Measurements from ENCODE around the gene HELZ2.

Gene HELZ2

DNA sequence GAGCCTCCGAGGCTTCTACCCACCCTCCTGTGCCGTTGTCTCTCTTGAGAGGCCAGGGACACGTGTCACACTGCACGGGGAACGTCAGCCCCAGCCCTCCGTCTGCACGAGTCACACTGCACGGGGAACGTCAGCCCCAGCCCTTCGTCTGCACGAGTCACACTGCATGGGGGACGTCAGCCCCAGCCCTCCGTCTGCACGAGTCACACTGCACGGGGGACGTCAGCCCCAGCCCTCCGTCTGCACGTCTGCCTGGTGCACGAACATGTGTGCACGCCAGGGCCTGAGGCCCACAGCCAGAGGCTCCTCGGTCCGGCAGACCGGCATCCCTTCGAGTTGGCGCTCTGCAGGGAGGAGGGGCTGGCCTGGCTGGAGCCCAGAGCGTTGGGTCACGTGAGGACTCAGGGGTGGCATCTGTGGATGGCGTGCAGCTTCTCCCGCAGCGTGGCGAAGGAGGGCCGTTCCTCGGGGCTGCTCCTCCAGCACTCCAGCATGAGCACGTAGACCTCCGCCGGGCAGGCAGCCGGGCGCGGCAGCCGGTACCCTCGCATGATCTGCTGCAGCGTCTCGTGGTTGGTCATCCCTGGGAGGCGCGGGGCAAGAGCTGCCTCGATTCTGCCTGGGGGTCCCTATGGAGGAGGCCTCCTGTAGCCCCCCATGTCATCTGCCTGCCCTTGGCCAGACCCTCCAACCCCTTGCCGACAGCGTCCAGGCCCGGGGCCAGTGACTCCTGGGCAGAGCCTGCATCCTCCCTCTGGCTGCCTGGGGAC lies 33.4 kb downstream of the HELZ2 start:
- no peak for DNase-seq (ENCODE audit: low read depth in 2 of 2)

DNA sequence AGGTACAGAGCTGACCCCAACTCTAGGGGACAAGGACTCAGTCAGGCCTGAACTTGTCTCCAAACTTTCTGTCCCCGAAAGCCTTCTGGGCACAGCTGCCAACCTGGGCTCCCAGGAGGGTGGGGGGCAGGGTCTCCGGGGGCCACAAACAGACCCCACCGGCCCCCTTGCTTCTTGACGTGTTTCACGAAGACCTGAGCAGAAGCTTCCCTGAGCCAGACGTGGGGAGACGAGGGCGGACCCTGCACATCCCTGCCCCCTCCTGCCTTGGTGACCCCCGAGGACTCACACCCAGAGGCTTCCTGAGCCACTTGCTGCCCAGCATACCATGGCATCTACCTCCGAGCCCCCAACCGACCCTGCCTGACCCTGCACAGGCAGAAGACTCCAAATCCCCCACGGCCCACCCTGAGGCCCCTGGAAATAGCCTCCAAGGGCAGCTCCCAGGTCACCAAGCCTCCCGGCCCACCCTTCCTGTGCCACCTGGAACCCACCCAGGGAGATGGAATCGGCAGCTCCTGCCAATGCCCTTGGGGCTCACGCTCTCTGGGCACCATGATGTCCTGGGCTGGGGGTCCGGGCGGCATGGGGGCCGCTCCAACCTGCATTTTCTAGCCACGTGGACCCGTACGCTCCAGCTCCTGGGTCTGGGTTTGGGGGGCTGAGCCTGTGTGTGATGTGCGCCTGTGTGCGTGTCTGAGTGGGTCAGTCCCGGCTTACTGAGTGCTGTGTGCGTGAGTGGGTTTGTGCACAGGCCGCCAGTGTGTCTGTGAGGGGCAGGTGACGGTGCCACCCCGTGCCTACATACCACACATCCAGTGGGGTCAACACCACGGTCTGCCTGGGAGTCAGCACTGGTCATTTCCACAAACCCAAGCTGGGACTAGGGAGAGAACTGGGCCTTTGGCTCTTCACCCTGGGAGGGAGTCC lies 34.3 kb downstream of the HELZ2 start:
- DNase-seq (ENCODE audit: low read depth in 2 of 2) = no peak

DNA sequence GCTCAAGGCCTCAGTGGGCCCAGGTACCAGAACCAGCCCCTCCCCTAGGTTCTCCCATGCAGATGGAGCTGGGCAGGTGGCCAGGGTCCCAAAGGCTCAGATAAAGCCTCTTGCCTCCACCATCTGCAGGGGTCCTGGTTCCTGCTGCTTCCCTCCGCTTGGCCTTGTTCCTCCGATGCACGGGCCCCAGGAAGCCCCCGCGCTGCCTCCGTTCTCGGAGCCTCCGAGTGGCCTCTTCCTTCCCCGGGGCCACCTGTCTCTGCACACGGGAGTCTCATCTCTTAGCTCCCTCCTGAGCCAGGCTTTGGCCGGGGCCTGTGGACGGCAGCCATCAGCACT lies 35.0 kb downstream of the HELZ2 start:
- no peak for DNase-seq (ENCODE audit: low read depth in 2 of 2)

DNA sequence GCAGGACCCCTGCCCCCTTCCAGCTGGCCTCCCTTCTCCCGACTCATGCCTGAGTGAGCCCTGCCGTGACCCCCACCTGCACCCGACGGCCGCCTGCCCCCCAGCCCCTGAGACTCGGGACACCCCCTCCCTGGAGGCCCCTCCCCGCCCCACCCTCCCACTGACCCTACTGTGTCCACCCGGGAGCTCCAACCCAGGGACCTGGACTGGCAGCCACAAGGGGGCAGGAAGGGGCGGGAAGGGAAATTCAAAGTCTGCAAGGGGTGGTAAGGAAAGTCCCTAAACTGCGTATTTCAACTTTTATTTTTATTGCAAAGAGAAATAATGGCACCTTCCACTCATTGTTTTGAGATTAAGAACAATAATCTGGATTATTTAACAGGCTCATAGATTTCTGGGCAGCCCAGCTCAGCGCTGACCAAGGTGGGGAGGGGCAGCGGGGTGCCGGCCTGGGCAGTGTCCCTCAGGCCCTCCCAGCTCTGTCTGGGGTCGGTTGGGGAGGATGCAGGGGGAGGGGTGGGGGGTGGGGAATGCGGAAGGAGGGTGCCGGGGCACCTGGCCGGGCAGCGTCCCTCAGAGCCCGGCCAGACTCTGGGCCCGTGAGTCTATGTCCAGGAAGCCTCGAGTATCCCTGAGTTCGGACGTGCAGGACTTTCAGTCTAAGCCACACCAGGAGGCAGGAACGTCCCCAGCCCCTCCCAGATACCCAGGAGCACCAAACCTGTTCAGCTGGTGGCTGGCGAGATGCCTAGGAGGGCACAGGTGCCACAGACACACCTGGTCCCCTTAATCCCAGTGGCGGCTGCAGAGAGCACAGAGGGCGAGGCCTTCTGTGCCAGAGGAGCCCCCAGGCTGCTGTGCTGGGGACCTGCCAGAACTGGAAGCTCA lies 35.6 kb downstream of the HELZ2 start:
- no peak for DNase-seq (ENCODE audit: low read depth in 2 of 2)

DNA sequence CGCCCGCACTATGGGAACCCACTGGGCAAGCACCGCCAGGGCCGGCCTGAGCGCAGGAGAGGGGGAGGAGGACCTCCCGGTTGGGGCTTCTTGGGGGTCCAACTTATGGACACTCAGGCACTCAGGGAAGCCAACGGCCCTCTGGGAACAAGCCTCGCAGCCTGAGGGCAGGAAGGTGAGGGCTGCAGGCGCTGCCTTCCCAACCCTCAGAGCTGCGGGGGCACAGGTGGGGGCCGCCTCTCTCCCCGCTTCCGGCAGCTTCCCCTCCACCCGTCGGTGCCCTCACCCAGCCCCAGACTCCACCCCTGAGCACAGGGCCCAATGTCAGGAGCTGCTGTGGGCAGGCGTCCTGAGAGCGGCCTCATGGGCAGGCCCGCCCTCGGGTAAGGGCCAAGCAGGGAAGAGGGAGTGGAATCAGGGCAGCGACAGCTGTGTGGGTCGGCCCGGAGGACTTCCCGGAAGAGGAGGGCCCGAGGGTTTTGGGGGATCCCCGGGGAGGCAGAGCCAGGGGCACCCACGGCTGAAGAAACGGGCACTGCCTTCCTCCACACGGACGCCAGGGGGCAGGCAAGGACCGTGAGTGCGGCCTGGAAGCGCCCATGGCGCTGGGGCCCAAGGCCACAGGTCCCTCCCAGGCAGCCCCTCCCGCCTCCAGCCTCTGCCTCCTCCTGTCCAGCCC lies 36.4 kb downstream of the HELZ2 start:
- peak; percentile 30 to 37 for DNase-seq (ENCODE audit: low read depth in 2 of 2)

DNA sequence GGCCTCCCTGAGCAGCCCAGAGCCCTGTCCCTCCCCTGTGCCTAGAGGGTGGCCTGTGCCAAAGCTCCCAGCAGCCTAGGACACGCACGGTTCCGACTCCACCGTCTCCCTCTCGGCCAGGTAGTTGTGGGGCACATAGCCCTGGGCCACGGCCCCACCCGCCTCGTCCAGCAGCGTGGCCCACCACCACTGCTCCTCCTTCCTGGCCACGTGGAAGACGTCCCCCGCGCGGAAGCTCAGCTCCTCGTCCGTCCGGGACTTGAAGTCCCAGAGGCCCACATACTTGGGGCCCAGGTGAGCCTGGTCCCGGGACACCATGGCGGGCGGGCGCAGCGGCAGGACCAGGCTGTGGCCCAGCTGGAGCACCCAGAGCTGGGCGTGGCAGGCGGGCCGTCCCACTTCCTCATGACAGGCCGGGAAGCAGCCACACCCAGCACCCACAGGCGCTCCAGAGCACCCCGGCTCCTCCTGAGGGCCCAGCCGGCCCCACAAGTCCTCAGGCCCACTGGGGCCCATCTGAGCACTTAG lies 37.0 kb downstream of the HELZ2 start, which contains the start of gene PTK6:
Gene PTK6, minus strand, starts transcription at position 380 of the 528 bp plus-strand sequence. Its CDS starts 62 bp downstream, at position 318.
- no peak for DNase-seq (ENCODE audit: low read depth in 2 of 2)

DNA sequence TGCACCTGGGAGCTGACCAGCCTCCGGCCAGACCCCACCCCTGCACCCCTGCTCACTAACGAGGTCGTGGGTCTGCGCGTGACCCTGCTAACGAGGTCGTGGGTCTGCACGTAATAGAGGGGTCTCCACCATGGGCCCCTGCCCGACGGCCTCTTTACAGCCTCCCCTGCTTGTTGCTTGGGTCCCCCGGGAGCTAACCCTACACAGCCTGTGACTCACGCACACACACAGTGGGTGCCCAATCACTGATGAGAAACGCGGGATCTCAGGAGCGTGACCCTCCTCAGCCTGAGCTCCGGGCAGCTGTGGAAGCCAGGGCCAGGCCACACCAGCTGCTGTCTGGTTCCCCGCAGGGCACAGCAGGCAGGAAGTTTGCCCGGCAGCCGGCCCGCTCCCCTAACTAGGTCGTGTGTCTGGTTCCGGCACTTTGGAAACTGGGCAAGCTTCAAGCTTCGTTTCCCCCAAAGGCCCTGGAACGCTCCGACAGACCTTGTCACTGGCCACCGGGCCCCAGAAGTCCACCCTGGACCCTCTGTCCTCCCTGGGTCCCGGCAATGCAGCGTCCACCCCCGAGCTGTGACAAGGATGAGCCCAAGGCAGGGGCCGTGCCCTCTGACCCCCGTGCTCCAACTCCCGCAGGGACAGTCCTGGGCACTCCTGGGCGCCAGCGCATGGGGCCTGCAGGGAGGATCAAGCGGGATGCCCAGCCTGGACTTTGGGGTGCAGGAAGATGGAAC lies 37.6 kb downstream of the HELZ2 start:
- no peak for DNase-seq (ENCODE audit: low read depth in 2 of 2)

DNA sequence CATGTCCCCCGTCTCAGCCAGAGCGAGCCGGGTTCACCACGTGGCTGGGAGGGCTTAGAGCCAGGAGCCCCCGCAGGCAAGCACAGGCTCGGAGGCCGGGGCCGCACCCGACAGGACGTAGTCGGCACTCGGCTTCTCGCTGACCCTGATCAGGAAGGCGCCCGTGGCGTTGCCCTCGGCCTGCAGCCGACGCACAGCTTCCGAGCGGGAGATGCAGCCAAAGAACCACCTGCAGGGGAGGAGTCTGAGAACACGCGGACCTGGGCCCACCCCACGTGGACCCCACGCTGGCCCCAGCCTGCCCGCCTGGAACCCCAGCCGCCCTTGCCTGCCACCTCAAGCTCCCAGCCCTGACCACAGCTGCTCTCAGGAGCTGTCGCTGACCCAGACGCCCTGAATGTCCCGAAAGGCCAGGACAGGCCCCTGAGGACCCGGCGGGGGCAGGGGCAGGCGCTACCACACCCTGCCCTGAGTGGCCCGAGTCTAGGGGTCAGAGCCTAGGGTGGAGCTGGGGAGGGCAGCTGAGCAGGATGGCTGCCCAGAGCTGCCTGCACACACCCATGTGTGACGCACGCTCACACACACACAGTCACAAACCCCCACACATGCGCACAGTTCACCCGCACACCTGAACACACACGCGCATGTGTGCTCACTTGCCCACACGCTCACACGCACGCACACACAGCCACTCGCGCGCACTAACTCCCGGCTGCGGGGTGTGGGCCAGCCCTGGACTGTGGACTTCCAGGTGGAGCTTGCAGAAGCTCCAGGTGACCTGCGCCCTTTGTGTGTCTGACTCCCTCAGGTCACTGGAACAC lies 39.0 kb downstream of the HELZ2 start:
- DNase-seq (ENCODE audit: low read depth in 2 of 2) = no peak

DNA sequence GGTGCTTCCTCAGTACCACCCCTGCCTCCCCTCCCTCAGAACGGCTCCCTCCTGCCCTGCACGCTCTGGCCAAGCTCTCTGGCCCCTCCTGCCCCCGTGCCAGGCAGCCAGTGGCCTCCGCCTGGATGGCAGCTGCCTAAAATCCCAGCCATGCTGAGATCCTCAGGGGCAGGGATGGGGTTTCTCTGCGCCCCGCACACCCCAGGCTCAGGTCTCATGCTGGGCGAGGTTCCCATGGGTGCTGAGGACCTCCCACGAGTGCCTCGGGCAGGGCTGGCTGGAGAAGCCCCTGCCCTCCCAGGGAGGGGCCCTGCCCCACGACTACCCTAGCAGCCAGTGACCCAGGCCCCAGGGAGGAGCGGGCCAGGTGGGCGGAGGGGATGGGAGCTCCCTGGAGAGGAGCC lies 39.6 kb downstream of the HELZ2 start:
- DNase-seq (ENCODE audit: low read depth in 2 of 2) = no peak

DNA sequence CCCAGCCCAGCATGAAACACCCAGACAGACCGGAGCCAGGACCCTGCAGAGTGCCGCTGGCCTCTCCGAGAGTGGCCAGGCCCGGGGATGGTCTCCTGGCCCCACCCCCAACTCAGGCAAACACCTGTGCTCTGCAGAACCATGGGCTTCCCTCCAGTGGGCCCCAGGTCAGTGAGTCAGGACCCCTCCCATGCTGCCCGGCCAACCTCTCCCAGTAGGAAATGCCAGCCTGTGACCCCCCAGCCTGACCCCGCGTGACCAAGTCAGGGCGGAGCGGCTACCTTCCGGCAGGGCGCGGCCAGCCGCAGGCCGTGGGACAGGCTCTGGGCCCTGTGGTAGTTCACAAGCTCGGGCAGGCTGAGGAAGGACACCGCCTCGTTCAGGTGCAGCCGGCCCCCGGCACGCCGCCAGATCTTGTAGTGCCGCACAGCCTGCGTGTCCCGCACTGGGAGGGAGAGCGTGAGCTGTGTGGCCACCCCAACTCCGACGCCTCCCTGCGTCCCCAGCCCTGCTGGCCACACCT lies 40.1 kb downstream of the HELZ2 start:
- no peak for DNase-seq (ENCODE audit: low read depth in 2 of 2)

DNA sequence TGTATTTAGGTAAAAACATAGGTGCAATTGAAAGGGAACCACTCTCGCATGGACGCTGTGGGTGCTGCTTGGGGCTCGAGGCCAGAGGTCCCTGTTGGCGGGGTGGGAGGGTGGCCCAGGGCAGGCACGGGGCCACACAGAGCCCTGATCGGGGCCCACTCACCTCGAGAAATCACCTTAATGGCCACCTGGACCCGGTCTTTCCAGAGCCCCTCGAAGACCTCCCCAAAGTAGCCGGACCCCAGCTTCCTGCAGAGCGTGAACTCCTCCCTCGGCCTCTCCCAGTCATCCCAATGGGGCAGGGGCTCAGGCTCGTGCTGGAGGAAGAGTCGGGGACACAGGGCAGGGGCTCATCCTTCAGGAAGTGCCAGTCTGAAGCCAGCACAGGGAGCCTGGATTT lies 40.7 kb downstream of the HELZ2 start:
- DNase-seq (ENCODE audit: low read depth in 2 of 2) = no peak

DNA sequence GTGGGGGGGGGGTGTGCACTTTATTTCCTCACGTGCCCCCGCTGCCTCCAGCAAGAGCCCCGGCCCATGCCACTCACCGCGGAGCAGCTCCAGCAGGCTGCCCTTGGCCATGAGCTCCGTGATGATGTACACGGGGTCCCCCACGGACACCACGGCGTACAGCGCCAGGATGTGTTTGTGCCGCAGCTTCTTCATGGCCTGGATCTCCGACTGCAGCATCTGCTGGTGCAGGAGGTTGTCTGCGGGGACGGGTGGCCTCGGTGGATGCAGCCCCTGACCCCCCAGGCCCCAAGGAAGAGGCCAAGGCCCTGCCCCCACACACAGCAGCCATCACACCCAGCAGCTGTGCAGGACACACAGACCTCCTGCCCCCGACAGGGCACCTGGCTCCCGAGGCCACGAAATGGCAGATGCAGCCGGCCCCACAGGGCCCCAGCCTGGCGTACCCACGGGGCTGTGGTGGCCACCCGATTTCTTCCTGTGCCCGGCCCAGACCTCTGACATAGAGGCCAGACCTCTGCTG lies 41.5 kb downstream of the HELZ2 start:
- DNase-seq (ENCODE audit: low read depth in 2 of 2) = no peak

DNA sequence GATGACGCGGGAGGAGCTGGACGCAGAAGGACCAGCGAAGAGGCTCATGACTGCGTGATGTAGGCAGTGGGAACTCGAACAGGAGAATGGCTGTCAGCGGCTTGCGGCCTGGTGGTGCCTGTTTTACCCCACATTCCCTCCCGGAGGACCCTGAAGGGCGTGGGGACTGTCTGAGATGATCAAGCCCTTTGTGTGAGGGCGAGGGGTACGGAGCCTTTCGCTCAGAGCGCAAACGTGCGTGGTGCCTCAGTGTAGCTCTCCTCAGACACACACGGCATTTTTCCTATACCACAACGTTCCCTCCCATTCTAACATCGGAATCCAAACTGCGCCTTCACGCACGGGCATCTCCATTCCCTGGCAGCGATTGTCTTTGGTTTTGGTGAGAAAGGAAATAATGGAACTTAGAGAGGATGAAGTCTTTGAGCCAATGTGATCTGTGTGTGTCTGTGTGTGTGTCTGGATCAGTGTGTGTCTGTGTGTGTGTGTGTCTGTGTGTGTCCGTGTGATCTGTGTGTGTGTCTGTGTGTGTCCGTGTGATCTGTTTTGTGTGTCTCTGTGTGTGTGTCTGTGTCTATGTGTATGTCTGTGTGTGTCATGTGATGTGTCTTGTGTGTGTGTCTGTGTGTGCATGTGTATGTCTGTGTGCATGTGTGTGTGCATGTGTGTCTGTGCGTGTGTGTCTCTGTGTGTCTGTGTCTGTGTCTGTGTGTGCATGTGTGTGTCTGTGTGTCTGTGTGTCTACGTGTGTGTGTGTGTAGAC lies 42.2 kb downstream of the HELZ2 start:
- no peak for DNase-seq (ENCODE audit: low read depth in 2 of 2)

DNA sequence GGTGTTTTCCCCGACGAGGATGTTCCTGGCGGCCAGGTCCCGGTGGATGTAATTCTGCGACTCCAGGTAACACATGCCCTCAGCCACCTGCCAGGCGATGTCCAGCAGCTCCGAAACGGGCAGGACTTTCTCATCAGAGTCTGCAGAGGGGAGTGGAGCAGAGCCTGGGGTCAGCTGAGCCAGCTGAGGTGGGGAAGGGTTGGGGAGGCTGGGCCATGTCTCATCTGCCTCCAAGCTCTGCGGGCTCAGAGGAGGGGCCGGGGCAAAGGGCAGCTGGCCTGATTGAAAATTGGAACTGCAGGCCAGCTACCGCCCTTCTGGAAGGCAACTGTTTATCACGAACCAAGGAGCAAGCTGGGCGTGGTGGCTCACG lies 43.3 kb downstream of the HELZ2 start:
- DNase-seq (ENCODE audit: low read depth in 2 of 2) = no peak

DNA sequence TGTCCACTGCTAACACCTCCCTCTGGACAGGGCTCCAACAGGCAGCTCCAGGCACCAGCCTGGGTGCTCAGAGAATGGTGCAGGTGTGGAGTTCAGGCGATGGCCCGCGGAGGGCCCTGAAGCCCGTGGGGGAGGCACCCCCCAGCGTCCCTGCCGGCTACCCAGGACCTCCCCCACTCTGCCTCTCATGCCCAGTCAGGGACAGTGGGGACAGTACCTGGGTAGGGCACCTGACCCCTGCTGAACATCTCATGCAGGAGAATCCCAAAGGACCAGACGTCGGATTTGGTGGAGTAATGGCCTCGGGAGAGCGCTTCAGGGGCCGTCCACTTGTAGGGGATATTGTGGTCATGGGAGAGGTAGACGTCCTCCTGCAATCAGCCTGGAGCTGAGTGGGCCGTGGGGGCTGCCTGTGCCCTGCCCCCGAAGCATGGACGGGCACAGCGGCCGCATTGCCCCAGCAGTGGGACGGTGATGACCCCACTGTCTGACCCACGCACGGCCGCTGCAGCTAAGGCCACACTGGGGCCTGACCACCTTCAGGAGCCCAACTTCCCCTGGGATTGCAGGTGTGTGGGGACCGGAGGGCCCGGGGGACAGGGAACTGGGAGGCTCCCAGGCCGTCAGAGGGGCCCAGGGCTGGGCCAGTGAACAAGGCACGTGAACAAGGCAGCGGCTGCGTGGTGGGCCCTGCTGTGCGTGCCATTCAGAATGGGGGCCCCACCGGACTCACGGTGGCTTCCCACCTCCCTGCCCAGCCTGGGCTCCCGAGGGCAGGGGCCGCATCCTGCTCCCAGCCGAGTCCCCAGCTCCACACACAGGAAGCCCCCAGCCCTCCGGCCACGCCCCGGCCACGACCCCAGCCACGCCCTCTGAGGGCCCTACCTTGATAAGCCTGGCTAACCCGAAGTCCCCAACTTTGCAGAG lies 43.9 kb downstream of the HELZ2 start:
- no peak for DNase-seq (ENCODE audit: low read depth in 2 of 2)

DNA sequence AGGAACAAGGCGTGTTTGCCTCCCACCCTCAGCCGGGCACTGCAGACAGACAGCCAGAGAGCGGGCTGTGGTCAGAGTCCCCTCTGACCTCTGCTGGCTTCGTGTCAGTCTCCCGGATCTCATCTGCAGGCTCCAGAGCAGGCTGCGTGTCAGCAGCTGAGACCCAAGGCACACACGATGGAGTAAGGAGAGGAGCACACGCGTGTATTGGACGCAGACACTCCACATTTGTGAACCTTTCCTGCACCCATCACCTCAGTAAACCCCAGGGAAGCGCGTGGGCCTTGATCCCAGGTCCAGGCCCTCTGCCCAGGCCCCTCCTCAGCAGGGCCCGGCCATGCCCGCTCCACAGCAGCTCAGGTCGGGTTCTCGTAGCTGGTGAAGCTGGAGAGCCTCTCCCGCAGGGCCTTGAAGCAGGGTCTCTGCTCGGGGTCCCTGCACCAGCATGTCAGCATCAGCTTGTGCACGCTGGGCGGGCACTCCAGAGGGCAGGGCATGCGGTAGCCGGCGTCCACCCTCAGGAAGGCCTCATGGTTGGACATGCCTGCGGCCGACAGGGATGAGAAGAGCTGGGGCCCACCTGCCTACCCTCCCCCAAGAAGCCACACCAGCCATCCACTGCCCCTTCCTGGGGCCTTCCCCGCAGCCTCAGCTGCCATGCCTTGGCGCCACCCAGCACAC lies 44.7 kb downstream of the HELZ2 start:
- DNase-seq (ENCODE audit: low read depth in 2 of 2) = no peak

DNA sequence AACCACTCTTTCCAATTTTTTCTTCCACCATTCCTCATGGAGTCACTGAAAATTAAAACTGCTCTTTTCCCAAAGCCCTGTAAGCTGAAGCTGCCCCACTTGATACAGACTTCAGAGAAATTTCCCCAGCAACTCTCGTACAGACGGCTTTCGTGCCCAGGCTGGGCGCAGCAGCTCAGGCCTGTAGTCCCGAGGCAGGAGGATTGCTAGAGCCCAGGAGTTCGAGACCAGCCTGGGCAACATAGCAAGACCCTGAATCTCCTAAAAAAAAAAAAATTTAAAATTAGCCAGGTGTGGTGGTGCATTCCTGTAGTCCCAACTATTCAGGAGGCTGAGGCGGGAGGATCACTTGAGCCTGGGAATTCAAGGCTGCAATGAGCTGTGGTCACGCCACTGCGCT lies 46.9 kb downstream of the HELZ2 start:
- no peak for DNase-seq (ENCODE audit: low read depth in 2 of 2)
